BE2C (cell line): ENCODE results near the gene ALAS1.
"Not testable (repeated sequence)": the region's sequence is repeated elsewhere in the genome, so short reads cannot be mapped to it uniquely, and the experiment has no call there.

Experiments used
- DNase-seq: peaks from one replicate; pipeline ENCODE4 v3.0.0-alpha.2; 2020
- H3K27me3 ChIP-seq: fragments of 250-450 bp; sonication (Bioruptor Pico); 2 replicates; pipeline ENCODE4 v1.5.1; 2020; ENCODE audit warnings: mild to moderate bottlenecking
- H3K36me3 ChIP-seq: fragments of 250-450 bp; sonication (Bioruptor Pico); 2 replicates; pipeline ENCODE4 v1.5.1; 2020; ENCODE audit warnings: mild to moderate bottlenecking
- H3K4me1 ChIP-seq: fragments of 250-450 bp; sonication (Bioruptor Pico); 2 replicates; pipeline ENCODE4 v1.5.1; 2020
- H3K4me3 ChIP-seq: 2 replicates; pipeline ENCODE4 v1.5.1; 2011; ENCODE audit warnings: low read depth, low read length
- H3K9me3 ChIP-seq: fragments of 250-450 bp; sonication (Bioruptor Pico); 2 replicates; pipeline ENCODE4 v1.5.1; 2020
- TF ChIP-seq, protein P1 (sequence below): IDR thresholded peaks from 2 replicates; pipeline ENCODE4 v1.5.1; 2012; ENCODE audit warnings: mild to moderate bottlenecking, low read depth, low read length

Gene ALAS1

DNA sequence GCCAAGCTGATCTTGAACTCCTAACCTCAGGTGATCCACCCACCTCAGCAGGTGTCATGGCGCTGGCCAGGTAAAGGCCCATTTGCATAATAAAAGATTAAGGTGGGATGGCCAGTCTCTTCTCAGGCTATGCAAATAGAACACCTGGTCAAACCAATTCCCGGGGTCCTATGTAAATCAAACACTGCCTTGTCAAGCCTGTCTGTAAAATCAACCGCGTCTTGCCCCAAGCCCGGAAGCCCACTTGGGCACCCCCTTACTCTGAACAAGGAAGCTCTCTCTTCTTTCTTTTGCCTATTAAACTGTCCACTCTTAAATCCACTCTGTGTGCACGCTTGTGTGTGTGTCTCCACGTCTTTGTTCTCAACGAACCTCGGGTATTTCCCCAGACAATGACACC lies 30.7 kb upstream of the ALAS1 start:
- no peak for DNase-seq
- Histone ChIP-seq H3K9me3 (no peaks in the 10 kb centered on the region), H3K4me1 (no peaks in the 10 kb centered on the region), H3K36me3 (no peaks in the 10 kb centered on the region), H3K4me3 (no peak overlapping the region), H3K27me3 (no peaks in the 10 kb centered on the region)
- TF ChIP-seq, protein P1, sequence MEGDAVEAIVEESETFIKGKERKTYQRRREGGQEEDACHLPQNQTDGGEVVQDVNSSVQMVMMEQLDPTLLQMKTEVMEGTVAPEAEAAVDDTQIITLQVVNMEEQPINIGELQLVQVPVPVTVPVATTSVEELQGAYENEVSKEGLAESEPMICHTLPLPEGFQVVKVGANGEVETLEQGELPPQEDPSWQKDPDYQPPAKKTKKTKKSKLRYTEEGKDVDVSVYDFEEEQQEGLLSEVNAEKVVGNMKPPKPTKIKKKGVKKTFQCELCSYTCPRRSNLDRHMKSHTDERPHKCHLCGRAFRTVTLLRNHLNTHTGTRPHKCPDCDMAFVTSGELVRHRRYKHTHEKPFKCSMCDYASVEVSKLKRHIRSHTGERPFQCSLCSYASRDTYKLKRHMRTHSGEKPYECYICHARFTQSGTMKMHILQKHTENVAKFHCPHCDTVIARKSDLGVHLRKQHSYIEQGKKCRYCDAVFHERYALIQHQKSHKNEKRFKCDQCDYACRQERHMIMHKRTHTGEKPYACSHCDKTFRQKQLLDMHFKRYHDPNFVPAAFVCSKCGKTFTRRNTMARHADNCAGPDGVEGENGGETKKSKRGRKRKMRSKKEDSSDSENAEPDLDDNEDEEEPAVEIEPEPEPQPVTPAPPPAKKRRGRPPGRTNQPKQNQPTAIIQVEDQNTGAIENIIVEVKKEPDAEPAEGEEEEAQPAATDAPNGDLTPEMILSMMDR: no peak

DNA sequence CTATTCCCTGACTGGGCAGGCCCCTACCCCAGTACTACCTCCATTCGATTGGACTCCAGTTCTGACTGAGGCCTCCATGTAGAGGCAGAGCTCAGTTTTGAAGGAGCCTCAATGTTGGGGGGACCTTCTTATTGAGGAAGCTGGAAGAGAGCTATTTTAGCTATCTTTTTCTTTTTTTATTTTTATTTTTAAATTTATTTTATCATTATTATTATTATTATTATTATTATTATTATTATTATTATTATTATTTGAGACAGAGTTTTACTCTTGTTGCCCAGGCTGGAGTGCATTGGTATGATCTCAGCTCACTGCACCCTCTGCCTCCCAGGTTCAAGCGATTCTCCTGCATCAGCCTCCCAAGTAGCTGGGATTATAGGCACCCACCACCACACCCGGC lies 27.7 kb upstream of the ALAS1 start:
- not testable (repeated sequence) for DNase-seq, H3K9me3 ChIP-seq, H3K4me1 ChIP-seq, H3K36me3 ChIP-seq, H3K4me3 ChIP-seq, H3K27me3 ChIP-seq

DNA sequence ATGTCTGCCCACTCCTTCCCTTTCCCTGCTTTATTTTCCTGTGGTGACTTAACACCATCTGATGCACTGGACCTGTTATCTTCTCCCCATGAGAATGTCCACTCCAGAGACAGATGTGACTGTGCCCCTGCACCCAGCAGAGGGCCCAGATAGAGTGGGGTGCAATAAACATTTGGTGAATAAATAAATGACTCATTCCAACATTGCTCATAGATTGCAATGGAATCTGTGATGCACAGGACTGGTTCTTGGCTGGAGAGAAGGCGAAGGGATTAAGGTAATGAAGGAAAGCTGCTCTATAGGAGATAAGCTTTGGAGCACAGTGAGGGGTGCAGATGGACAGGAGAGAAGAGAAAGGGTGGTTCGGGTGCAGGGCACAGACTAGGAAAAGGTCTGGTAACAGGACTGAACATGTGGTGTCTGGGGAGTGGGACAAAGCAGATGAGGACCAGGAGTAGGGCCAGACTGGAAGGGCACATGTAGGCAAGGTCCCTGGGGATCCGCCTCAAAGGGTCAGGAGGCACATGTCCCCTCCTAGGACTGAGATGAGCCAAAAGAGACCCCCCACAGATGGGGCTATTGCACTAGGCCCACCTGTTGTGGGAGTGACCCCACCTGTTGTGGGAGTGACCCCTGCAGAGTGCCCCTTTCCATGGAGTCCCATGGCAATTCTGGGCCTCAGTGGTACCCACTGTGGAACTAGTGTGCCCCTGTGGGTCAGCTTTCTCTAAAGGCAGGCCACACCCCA lies 26.3 kb upstream of the ALAS1 start:
- H3K4me3 ChIP-seq: no peak overlapping the region

DNA sequence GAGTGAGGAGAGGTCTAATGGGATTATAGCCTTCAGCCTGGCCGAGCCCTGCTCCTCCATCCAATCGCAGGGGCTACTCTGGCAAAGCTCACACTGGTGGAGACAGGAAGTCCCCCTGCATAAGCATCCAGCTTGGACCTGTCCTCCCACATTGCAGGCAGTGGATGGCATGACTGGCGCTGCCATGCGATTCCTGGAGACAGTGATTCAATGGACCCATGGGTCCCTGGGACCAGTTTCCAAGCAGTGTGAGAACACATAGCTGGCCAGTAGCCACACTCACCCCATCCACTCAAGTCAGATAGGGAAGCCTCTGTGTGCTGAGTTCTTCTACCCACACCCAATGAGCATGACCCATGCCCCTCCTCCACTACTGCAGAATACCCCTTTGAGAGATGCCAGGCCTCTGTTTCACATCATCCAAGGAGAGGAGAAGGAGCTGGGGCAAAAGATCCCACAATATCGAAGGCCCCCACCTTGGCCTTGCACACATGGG lies 25.6 kb upstream of the ALAS1 start:
- H3K9me3 ChIP-seq: no peaks in the 10 kb centered on the region
- DNase-seq: no peak
- TF ChIP-seq, protein P1: no peak
- no peaks in the 10 kb centered on the region for H3K36me3 ChIP-seq
- no peak overlapping the region for H3K4me3 ChIP-seq
- no peaks in the 10 kb centered on the region for H3K27me3 ChIP-seq
- no peaks in the 10 kb centered on the region for H3K4me1 ChIP-seq

More for the DNA sequence above, 26.3 kb upstream of the ALAS1 start:
- Histone ChIP-seq H3K27me3 (no peaks in the 10 kb centered on the region), H3K36me3 (no peaks in the 10 kb centered on the region), H3K4me1 (no peaks in the 10 kb centered on the region), H3K9me3 (no peaks in the 10 kb centered on the region)
- TF ChIP-seq, protein P1: no peak
- no peak for DNase-seq

DNA sequence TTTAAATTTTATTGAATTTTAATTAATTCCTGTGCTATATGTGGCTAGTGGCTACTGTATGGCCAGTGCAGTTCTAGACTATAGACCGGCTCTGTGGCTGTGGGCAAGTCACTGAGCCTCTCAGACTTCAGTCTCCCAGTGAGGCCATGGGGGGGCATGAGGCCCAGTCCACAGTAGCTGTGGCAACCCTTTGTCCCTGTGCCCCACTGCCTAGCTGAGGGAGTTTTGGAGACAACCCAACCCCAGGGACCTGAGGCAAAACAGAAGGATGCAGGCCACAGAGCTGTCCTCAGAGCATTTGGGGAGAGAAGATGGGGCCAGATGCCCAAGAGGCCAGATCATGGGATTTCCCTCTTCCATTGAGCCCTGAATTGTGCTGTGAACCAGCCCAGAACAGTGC lies 24.9 kb upstream of the ALAS1 start:
- Histone ChIP-seq H3K27me3 (no peaks in the 10 kb centered on the region), H3K9me3 (no peaks in the 10 kb centered on the region), H3K4me3 (no peak overlapping the region), H3K4me1 (no peaks in the 10 kb centered on the region), H3K36me3 (no peaks in the 10 kb centered on the region)
- no peak for DNase-seq
- TF ChIP-seq, protein P1: no peak

DNA sequence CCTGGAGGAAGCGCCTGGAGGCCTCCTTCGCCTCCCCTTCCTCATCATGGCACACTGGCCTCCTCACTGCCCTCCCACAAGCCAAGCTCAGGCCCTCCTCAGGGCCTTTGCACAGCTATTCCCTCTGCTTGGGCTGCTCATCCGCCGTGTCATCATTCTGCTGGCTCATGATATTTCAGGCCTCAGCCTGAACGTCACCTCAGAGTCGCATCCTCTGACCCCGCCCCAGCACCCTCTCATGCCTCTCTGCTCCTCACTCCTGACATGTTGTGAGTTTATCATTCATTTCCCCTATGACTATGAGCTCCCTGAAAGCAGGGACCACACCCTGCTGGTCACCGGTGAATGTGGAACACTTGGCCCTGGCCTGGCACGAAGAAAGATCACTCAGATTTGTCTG lies 23.1 kb upstream of the ALAS1 start:
- Histone ChIP-seq H3K9me3 (no peaks in the 10 kb centered on the region), H3K36me3 (no peaks in the 10 kb centered on the region), H3K27me3 (no peaks in the 10 kb centered on the region), H3K4me1 (no peaks in the 10 kb centered on the region), H3K4me3 (no peak overlapping the region)
- DNase-seq: no peak
- TF ChIP-seq, protein P1: no peak
